Left lung (tissue), 10 donors: ENCODE data around the gene LSP1. TPM values are rescaled to one million over a fixed set of nuclear protein-coding genes. Genes with fewer than 3 reads are reported as not detected.

Source experiments
- ATAC-seq: fragments of 200-7000 bp; cut with Tn5 transposase; one replicate; pipeline ENCODE4 v1.9.1; 2020; ENCODE audit warnings: moderate library complexity
- DNase-seq, 4 donors: peaks; one replicate each; pipeline ENCODE4 v3.0.0-alpha.2; 2013 to 2020
- H3K27ac ChIP-seq, 2 donors: fragments of 200-600 bp; sonication (generic) in 1 of 2; one replicate each; pipeline versions ENCODE4 v1.5.0 to v1.8.0; 2020 to 2021
- H3K27me3 ChIP-seq, 2 donors: fragments of 200-600 bp; sonication (generic) in 1 of 2; one replicate each; pipeline versions ENCODE4 v1.5.0 to v1.8.0; 2020 to 2021
- H3K36me3 ChIP-seq, 2 donors: fragments of 200-600 bp; sonication (generic) in 1 of 2; one replicate each; pipeline versions ENCODE4 v1.5.0 to v1.8.0; 2020 to 2021
- H3K4me1 ChIP-seq, 2 donors: fragments of 200-600 bp; one replicate each; pipeline ENCODE4 v1.8.0; 2021
- H3K4me3 ChIP-seq, 2 donors: fragments of 200-600 bp; sonication (generic) in 1 of 2; one replicate each; pipeline versions ENCODE4 v1.5.0 to v1.8.0; 2020 to 2021; ENCODE audit warnings: mild to moderate bottlenecking in 1 of 2
- H3K9me3 ChIP-seq, 2 donors: fragments of 200-600 bp; sonication (generic) in 1 of 2; one replicate each; pipeline versions ENCODE4 v1.5.0 to v1.8.0; 2020 to 2021
- intact Hi-C, 2 donors: fragments of 100-400 bp; cut with DNase I; formaldehyde crosslinking; loops; one replicate each; pipeline versions ENCODE4 v1.11.2 to v1.14.2; 2022
- polyA plus RNA-seq, 6 donors: library from polyadenylated mRNA; unstranded; fragments of 120-200 nt; gene quantifications; one replicate each; pipeline ENCODE4 v1.2.1, GENCODE V29; 2013; ENCODE audit not compliant: insufficient read length in 6 of 6
- total RNA-seq, 2 donors: library from RNA; stranded (reverse); fragmentation: NEBNext Ultra II Directional; extraction: Animal tissue kit (Norgen Biotek cat#: 25700); gene quantifications; one replicate each; pipeline ENCODE4 v1.2.1, GENCODE V29; 2021
- TF ChIP-seq, protein P1 (sequence below), 2 donors: fragments of 200-600 bp; sonication (generic) in 1 of 2; IDR thresholded peaks; one replicate each; pipeline versions ENCODE4 v1.5.0 to v1.8.0; 2021; ENCODE audit warnings: antibody characterized with exemption in 2 of 2
- donor health status: DM: no; HTN: yes; CAD: no.
- donor health status: DM: no; HTN: no; CAD: no.

Gene LSP1
- total and polyA plus RNA-seq, 8 donors: 5.9 to 76.6 (median 7.5) TPM

DNA sequence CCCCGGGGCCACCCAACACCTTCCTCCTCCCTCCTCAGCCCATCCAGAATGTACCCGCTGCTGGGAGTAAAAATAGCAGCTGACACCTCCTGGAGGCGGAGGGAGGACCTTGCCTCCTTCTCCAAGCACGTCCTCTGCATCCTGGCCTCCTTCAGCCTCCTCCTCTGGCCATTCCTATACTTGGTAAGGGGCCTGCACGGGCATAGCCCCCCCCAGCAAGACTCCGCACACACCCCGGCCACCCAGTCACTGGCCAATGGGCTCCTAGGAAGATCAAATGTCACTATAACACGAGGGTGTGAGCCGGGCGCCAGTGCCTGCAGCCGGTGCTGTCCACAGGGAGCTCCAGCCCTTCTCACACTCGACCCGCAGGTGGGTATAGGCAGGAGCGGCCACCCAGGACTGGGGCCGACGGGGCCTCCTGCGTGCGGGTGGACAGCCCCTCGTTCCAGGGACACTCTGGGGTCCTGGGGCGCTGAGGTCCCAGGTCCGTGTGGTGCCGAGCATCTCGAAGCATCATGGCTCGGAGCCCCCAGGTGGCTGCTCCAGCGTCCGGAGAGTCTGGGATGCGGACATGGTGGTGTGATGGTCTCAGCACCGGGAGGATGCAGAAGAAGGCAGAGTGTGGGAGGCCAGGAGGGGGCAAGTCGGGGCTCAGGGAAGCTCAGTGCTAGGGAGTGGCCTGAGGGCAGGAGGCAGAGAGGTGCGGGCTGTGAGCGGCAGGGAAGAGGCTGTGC lies 66.7 kb downstream of the LSP1 start, which contains the start of gene TNNT3:
TNNT3 (plus strand) TSS at position 313 of the 737 bp plus-strand sequence. CDS start 3,172 bp downstream, outside the sequence.
- intact Hi-C loops: no loop called here
- H3K9me3 ChIP-seq: no peaks in the 10 kb centered on the region
- ATAC-seq (no peak), DNase-seq (peak in 2 of 4 donors; percentile 26 to 72)
- TF ChIP-seq, protein P1, sequence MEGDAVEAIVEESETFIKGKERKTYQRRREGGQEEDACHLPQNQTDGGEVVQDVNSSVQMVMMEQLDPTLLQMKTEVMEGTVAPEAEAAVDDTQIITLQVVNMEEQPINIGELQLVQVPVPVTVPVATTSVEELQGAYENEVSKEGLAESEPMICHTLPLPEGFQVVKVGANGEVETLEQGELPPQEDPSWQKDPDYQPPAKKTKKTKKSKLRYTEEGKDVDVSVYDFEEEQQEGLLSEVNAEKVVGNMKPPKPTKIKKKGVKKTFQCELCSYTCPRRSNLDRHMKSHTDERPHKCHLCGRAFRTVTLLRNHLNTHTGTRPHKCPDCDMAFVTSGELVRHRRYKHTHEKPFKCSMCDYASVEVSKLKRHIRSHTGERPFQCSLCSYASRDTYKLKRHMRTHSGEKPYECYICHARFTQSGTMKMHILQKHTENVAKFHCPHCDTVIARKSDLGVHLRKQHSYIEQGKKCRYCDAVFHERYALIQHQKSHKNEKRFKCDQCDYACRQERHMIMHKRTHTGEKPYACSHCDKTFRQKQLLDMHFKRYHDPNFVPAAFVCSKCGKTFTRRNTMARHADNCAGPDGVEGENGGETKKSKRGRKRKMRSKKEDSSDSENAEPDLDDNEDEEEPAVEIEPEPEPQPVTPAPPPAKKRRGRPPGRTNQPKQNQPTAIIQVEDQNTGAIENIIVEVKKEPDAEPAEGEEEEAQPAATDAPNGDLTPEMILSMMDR (IDR thresholded peaks at IDR 0.05): no peak
- H3K36me3 ChIP-seq: no peaks in the 10 kb centered on the region
- no peak within 1 kb of the TSS for H3K27ac ChIP-seq
- no peak within 1 kb of the TSS for H3K4me3 ChIP-seq
- no peaks in the 10 kb centered on the region for H3K4me1 ChIP-seq
- H3K27me3 ChIP-seq: peaks cover 0 to 16% of the 10 kb centered on the region in 2 donors

DNA sequence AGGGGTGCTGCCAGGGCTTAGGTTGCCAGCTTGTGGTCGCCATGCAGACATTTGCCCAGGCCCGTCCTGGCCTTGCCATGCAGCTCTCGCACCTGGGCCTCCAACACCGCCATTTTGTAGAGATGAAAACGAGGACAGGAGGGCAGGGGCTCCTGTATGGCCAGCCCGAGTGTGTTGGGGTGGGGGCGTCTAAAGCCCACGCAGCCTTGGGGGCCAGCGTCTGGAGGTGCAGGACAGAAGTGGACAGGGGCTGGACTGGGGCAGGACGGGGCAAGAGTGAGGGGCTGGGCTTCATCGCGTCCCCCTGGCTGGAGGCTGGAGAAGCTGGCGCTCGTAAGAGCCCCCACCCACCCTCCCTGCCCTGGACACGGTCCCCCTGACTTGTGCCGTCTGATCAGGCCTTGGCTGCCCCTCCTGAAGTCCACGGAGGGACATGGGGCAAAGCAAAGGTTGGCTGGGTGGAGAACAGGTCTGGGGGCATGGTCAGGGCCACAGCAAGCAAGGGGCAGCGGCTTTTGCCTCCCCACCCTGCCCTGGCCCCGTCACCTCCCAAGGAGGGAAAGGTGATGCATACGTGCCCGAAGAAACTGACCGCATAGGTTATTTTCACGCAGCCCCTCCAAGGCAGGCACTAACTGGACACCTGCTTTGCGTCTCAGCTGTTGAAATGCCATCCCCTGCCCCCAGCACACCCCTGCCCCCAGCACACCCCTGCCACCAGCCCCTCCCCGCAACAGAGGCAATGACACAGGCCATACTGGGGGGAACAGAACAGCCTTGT lies 67.4 kb downstream of the LSP1 start:
- no peaks in the 10 kb centered on the region for H3K36me3 ChIP-seq
- peak in 2 of 4 donors; percentile 25 to 78 for DNase-seq
- intact Hi-C loops: no loop called here
- H3K27me3 ChIP-seq: peaks cover 0 to 18% of the 10 kb centered on the region in 2 donors
- H3K4me3 ChIP-seq: no peak overlapping the region
- no peak overlapping the region for H3K27ac ChIP-seq
- TF ChIP-seq, protein P1 (IDR thresholded peaks at IDR 0.05): no peak
- no peaks in the 10 kb centered on the region for H3K9me3 ChIP-seq
- no peaks in the 10 kb centered on the region for H3K4me1 ChIP-seq
- ATAC-seq: no peak

DNA sequence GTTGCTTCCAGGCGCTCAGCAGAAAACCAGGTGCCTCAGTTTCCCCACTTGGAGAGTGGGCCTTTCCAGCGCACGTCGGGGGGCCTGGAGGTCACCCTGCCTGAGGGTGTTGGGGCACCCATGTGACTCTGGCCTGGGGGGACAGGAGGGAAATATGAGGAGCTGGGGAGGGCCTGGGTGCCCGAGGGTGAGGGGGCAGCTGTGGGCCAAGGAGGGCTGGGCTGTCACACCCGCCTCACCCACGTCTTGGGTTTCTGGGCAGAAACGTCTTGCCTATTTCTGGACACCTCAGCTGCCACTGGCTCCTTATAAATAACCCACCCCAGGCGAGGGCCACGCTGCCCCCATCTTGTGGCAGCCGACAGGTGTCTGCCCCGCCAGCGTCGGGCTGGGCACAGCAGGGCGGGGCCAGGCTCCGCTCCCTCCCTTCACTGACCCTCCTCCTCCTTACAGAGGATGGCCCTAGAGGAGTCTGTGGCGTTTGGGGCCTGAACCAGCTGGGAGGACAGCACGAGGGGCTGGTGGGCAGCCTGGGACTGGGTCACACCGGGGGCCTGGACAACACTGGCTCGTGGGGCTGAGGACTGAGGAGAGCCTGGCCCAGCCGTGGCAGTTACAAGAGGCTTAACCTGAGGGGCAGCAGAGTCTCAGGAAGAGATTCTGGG lies 68.2 kb downstream of the LSP1 start:
- H3K36me3 ChIP-seq: no peaks in the 10 kb centered on the region
- no peaks in the 10 kb centered on the region for H3K4me1 ChIP-seq
- H3K9me3 ChIP-seq: no peaks in the 10 kb centered on the region
- peak in 2 of 4 donors; percentile 12 to 63 for DNase-seq
- H3K4me3 ChIP-seq: no peak overlapping the region
- intact Hi-C loops: no loop called here
- H3K27me3 ChIP-seq: peaks cover 0 to 22% of the 10 kb centered on the region in 2 donors
- ATAC-seq: no peak
- H3K27ac ChIP-seq: no peak overlapping the region
- TF ChIP-seq, protein P1 (IDR thresholded peaks at IDR 0.05): no peak

DNA sequence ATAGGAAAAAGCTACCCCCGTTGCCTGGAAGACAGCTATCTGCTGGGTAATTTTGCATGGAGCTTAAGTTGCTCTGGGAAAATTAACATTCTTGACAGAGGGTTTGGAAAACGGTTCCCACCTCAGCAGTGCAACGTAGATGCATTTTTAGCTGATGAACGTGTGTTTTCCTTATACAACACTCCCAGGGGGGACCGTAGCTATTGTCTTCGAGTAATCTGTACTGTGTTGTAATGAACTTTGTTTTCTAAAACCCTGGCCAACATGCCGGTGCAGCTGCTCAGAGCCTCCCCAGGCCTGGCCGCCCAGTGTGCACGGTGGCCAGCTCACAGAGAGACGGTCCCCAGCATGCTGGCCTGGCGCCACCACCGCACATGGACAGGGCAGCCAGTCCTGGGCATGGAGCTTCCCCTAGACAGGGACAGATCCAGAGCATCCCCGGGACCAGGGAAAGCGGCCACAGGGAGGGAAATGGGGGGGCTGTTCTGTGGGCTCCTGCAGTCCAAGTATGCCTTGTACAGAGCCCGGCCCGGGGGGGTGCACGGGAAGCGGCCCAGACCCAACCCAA lies 68.8 kb downstream of the LSP1 start:
- no peaks in the 10 kb centered on the region for H3K9me3 ChIP-seq
- TF ChIP-seq, protein P1 (IDR thresholded peaks at IDR 0.05): no peak
- ATAC-seq (no peak), DNase-seq (peak in 1 of 4 donors; percentile 70)
- H3K27me3 ChIP-seq: peaks cover 0 to 22% of the 10 kb centered on the region in 2 donors
- no peak overlapping the region for H3K4me3 ChIP-seq
- intact Hi-C loops: no loop called here
- H3K4me1 ChIP-seq: no peaks in the 10 kb centered on the region
- H3K36me3 ChIP-seq: no peaks in the 10 kb centered on the region
- H3K27ac ChIP-seq: no peak overlapping the region
